ENCODE results near the gene HSPA14. TPM values are rescaled to one million over a fixed set of nuclear protein-coding genes. Genes with fewer than 3 reads are reported as not detected.

The HSPA14 gene
- total and polyA plus RNA-seq, 2 donors (not counting 1 experiment from before 2014, with no cell fraction given): 7.4 to 14.3 TPM

DNA sequence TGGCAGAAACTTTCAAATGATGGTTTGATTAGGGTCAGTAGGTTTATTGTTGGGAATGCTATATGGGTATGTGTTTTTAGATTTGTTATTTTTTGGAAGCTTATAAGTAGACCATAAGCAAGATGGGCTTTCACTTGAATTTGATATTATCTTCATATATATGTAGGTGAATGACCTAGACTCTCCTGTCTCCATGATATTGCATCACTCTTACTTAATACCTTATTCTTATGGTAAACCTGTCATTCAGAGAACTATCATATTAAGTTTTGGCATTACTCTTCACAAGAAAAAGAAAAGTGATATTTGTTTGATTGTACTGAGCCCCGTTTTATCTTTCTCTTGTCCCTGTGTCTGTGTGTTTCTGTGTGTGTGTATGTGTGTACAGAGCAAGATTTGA, 17.3 kb downstream of the HSPA14 start:
- no peaks in the 10 kb centered on the region for H3K36me3 ChIP-seq (ENCODE audit: control insufficient read depth, insufficient read depth, low read length)
- no peak overlapping the region for H3K27ac ChIP-seq (ENCODE audit: insufficient read depth, low read length)
- DNase-seq (ENCODE audit: low read depth in 2 of 2): no peak
- no peaks in the 10 kb centered on the region for H3K4me1 ChIP-seq (ENCODE audit: control insufficient read depth, extremely low read depth, insufficient read depth, low read length)
- no peaks in the 10 kb centered on the region for H4K20me1 ChIP-seq (ENCODE audit: control insufficient read depth, extremely low read depth, insufficient read depth, low read length)
- H3K27me3 ChIP-seq (ENCODE audit: control insufficient read depth, insufficient read depth, low read length): no peaks in the 10 kb centered on the region
- no peak overlapping the region for H3K4me3 ChIP-seq (replicated peaks in 1 of 4; ENCODE audit: control extremely low read depth in 1 of 4, insufficient read depth in 1 of 4, low read depth in 3 of 4, low read length in 4 of 4)
- H2AFZ ChIP-seq (ENCODE audit: low read length): no peak overlapping the region
- no peak overlapping the region for H3K4me2 ChIP-seq (ENCODE audit: extremely low read depth, insufficient read depth, low read length)
- no peaks in the 10 kb centered on the region for H3K79me2 ChIP-seq (ENCODE audit: control insufficient read depth, insufficient read depth, low read length)
- no peak overlapping the region for H3K9ac ChIP-seq (ENCODE audit: insufficient read depth, low read length)
- TF ChIP-seq EZH2 (IDR thresholded peaks at IDR 0.05; ENCODE audit: low read length, missing control alignments) (no peak), CTCF (conservative IDR thresholded peaks at IDR 0.05 in 1 of 2, IDR thresholded peaks at IDR 0.05 in 1 of 2; ENCODE audit: low read depth in 1 of 2, low read length in 2 of 2) (no peak)
- H3K9me3 ChIP-seq (ENCODE audit: control insufficient read depth, insufficient read depth, low read depth, low read length): no peaks in the 10 kb centered on the region

DNA sequence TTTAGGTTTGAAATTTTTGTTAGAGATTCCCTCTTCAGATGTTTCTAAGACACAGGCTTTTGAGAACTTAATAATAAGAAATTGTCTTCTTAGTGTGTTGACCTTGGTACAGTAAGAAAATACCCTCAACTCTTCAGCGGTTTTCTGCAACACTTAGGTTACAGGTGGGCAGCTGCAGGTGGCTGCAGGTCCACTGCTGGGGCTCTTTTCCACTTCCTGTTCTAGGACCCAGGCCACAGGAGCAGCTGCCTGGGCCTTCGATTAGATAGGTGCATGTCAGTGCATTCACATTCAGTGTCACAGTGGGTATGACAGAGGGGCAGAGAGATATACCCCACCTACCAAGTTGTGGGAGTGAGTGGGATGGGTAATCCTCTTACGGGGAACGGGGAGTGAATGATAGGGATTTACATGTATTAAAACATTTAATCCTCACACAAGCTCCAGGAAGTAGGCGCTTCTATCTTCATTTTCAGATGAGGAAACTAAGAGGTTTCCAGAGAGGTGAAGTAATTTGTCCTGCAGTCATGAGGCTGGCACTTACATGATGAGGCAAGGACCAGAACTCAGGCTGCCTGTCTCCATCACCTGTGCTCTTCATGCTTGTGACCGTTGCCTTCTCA, 20.3 kb downstream of the HSPA14 start:
- Histone ChIP-seq H3K27ac (ENCODE audit: insufficient read depth, low read length) (no peak overlapping the region), H4K20me1 (ENCODE audit: control insufficient read depth, extremely low read depth, insufficient read depth, low read length) (no peaks in the 10 kb centered on the region), H3K4me3 (replicated peaks in 1 of 4; ENCODE audit: control extremely low read depth in 1 of 4, insufficient read depth in 1 of 4, low read depth in 3 of 4, low read length in 4 of 4) (no peak overlapping the region), H3K4me1 (ENCODE audit: control insufficient read depth, extremely low read depth, insufficient read depth, low read length) (no peaks in the 10 kb centered on the region), H3K27me3 (ENCODE audit: control insufficient read depth, insufficient read depth, low read length) (no peaks in the 10 kb centered on the region), H3K36me3 (ENCODE audit: control insufficient read depth, insufficient read depth, low read length) (no peaks in the 10 kb centered on the region), H3K4me2 (ENCODE audit: extremely low read depth, insufficient read depth, low read length) (no peak overlapping the region), H3K9ac (ENCODE audit: insufficient read depth, low read length) (no peak overlapping the region), H3K9me3 (ENCODE audit: control insufficient read depth, insufficient read depth, low read depth, low read length) (no peaks in the 10 kb centered on the region), H3K79me2 (ENCODE audit: control insufficient read depth, insufficient read depth, low read length) (no peaks in the 10 kb centered on the region), H2AFZ (ENCODE audit: low read length) (no peak overlapping the region)
- TF ChIP-seq EZH2 (IDR thresholded peaks at IDR 0.05; ENCODE audit: low read length, missing control alignments): no peak
- DNase-seq (ENCODE audit: low read depth in 2 of 2): no peak

GRCh38 chr10:14859043-14859442, 20.9 kb downstream of the HSPA14 start:
- Histone ChIP-seq H3K4me3 (replicated peaks in 1 of 4; ENCODE audit: control extremely low read depth in 1 of 4, insufficient read depth in 1 of 4, low read depth in 3 of 4, low read length in 4 of 4) (no peak overlapping the region), H3K4me2 (ENCODE audit: extremely low read depth, insufficient read depth, low read length) (no peak overlapping the region), H4K20me1 (ENCODE audit: control insufficient read depth, extremely low read depth, insufficient read depth, low read length) (no peaks in the 10 kb centered on the region), H3K36me3 (ENCODE audit: control insufficient read depth, insufficient read depth, low read length) (no peaks in the 10 kb centered on the region), H3K9ac (ENCODE audit: insufficient read depth, low read length) (no peak overlapping the region), H3K9me3 (ENCODE audit: control insufficient read depth, insufficient read depth, low read depth, low read length) (no peaks in the 10 kb centered on the region), H3K79me2 (ENCODE audit: control insufficient read depth, insufficient read depth, low read length) (no peaks in the 10 kb centered on the region), H3K27ac (ENCODE audit: insufficient read depth, low read length) (no peak overlapping the region), H3K4me1 (ENCODE audit: control insufficient read depth, extremely low read depth, insufficient read depth, low read length) (no peaks in the 10 kb centered on the region), H3K27me3 (ENCODE audit: control insufficient read depth, insufficient read depth, low read length) (no peaks in the 10 kb centered on the region), H2AFZ (ENCODE audit: low read length) (no peak overlapping the region)
- DNase-seq (ENCODE audit: low read depth in 2 of 2): no peak
- TF ChIP-seq EZH2 (IDR thresholded peaks at IDR 0.05; ENCODE audit: low read length, missing control alignments): no peak
- no peak for TF ChIP-seq CTCF (conservative IDR thresholded peaks at IDR 0.05 in 1 of 2, IDR thresholded peaks at IDR 0.05 in 1 of 2; ENCODE audit: low read depth in 1 of 2, low read length in 2 of 2)
